Heart right ventricle (tissue), 16 donors: ENCODE data around the gene TADA2A. TPM values are rescaled to one million over a fixed set of nuclear protein-coding genes. Genes with fewer than 3 reads are reported as not detected.

Experiments used
- ATAC-seq, 8 donors: fragments of 200-7000 bp; cut with Tn5 transposase; one replicate each; pipeline ENCODE4 v1.9.1; 2020; ENCODE audit warnings: mild to moderate bottlenecking in 8 of 8, moderate library complexity in 8 of 8, moderate number of reproducible peaks in 1 of 8
- DNase-seq, 2 donors: peaks; one replicate each; pipeline ENCODE4 v3.0.0-alpha.2; 2020
- H3K27ac ChIP-seq, 10 donors: fragments of 200-600 bp; sonication (generic) in 2 of 10; one replicate each; pipeline versions ENCODE4 v1.5.0 to v1.8.0; 2020 to 2022; ENCODE audit warnings: mild to moderate bottlenecking in 3 of 10
- H3K27me3 ChIP-seq, 7 donors: fragments of 200-600 bp; one replicate each; pipeline ENCODE4 v1.8.0; 2021 to 2022; ENCODE audit warnings: mild to moderate bottlenecking in 2 of 7
- H3K36me3 ChIP-seq, 9 donors: fragments of 200-600 bp; sonication (generic) in 1 of 9; one replicate each; pipeline versions ENCODE4 v1.5.0 to v1.8.0; 2020 to 2022; ENCODE audit warnings: mild to moderate bottlenecking in 2 of 9
- H3K4me1 ChIP-seq, 9 donors: fragments of 200-600 bp; sonication (generic) in 1 of 9; one replicate each; pipeline versions ENCODE4 v1.5.0 to v1.8.0; 2020 to 2022; ENCODE audit warnings: mild to moderate bottlenecking in 4 of 9
- H3K4me3 ChIP-seq, 10 donors: fragments of 200-600 bp; sonication (generic) in 2 of 10; one replicate each; pipeline versions ENCODE4 v1.5.0 to v1.8.0; 2020 to 2022; ENCODE audit warnings: mild to moderate bottlenecking in 7 of 10, moderate library complexity in 2 of 10
- H3K9me3 ChIP-seq, 11 donors: fragments of 200-600 bp in 10 of 11; sonication (generic) in 2 of 11; one replicate each; pipeline versions ENCODE4 v1.5.0 to v1.8.0; 2013 to 2022; ENCODE audit warnings: mild to moderate bottlenecking in 2 of 11, control low read depth in 1 of 11, moderate library complexity in 1 of 11
- CTCF ChIP-seq, 9 donors: fragments of 200-600 bp; sonication (generic) in 2 of 9; IDR thresholded peaks; one replicate each; pipeline versions ENCODE4 v1.5.0 to v1.8.0; 2021 to 2022; ENCODE audit warnings: antibody characterized with exemption in 9 of 9, mild to moderate bottlenecking in 5 of 9, moderate library complexity in 1 of 9
- WGBS, 2 donors: extraction: QIAGEN DNeasy Blood & Tissue Kit; methylation state at CpG; one replicate each; pipeline ENCODE4 v1.1.7; 2013; ENCODE audit warnings: inconsistent platforms in 1 of 2; 5-methylcytosine and 5-hydroxymethylcytosine counted together
- intact Hi-C, 10 donors: fragments of 100-400 bp; cut with DNase I; formaldehyde crosslinking; loops; one replicate each; pipeline versions ENCODE4 v1.11.1 to v1.14.2; 2022
- polyA plus RNA-seq, 2 donors: library from polyadenylated mRNA; stranded (reverse); fragments of 200-250 nt; gene quantifications; one replicate each; pipeline ENCODE4 v1.2.3, GENCODE V29; 2013
- total RNA-seq, 10 donors: library from RNA; stranded (reverse); fragmentation: NEBNext Ultra II Directional in 3 of 10; extraction: Animal tissue kit (Norgen Biotek cat#: 25700) in 3 of 10; gene quantifications; one replicate each; pipeline versions ENCODE4 v1.2.1 to v1.2.4, GENCODE V29; 2021 to 2023
- donor health status: Arrhythmogenic right ventricular cardiomyopathy.
- donor health status: ischemic (EF 13 %, LVEDD 7.1; RV severe dilation, severe dysfunction).
- donor health status: healthy with polysubstance abuse.
- donor health status: DM: no; HTN: yes; CAD: no.
- donor health status: DM: no; HTN: no; CAD: no.
- donor health status: ischemic (EF 25% LVEDD 6.9; RV normal size, moderate dysfunction).
- donor health status: ischemic (EF 25% LVEDD 5.7; RV mildly dilated, moderate dysfunction).
- donor health status: healthy.
- donor health status: DM: yes; HTN: yes; CAD: no.
- donor health status: Ischemic cardiomyopathy.
- donor health status: ischemic (EF 35%, LVEDD 5.7; RV mildly dilated, moderate dysfunction).
- donor health status: nonischemic (EF 11% LVEDD 7.7; RV severe dilation, severe dysfunction).
- donor health status: DM: yes; HTN: yes; CAD: no.
- donor health status: PGD.
- donor health status: ischemic (EF 29% LVEDD 5.4; RV normal size, mild dysfunction).
- donor health status: nonischemic (EF 23%, LVEDD 6.1; RV moderate dilation, normal function).

TADA2A gene
- total and polyA plus RNA-seq, 12 donors: 6.7 to 18.4 (median 13.1) TPM

GRCh38 chr17:37513711-37514110 is 107.0 kb downstream of the TADA2A start:
- ATAC-seq (peak in 1 of 8 donors; percentile 20), DNase-seq (no peak)
- intact Hi-C loops: no loop called here
- Histone ChIP-seq H3K4me1 (peaks cover 0 to 15% (median 0%) of the 10 kb centered on the region in 9 donors), H3K36me3 (peaks cover 0 to 71% (median 21%) of the 10 kb centered on the region in 9 donors), H3K27me3 (no peaks in the 10 kb centered on the region), H3K4me3 (no peak overlapping the region), H3K9me3 (no peaks in the 10 kb centered on the region), H3K27ac (no peak overlapping the region)
- TF ChIP-seq CTCF (IDR thresholded peaks at IDR 0.05): no peak
- WGBS, 2 donors: 88 to 91% methylated on average over 10 of the region's 10 CpGs

- intact Hi-C loops: no loop called here
Observed at GRCh38 chr17:37516127-37516571, 109.5 kb downstream of the TADA2A start.

DNA sequence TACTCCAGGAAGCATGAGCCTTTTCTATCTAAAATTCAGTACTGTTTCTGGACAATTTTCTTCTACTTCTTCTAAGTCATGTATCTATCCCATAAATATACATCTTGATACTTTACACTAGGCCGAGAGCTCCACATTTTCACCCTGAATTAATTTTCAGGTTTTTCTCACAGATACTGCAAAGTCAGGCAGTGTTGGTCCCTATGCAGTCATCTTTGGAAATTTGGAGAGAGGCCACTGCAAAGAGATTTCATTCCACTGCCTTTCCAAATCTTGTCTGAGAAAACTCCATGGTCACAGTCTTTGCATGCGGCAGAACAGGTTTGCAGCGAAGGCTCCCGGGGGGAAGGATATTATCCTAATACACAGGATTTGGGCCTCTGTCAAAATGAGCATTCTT is 111.2 kb downstream of the TADA2A start:
- H3K4me3 ChIP-seq: no peak overlapping the region
- TF ChIP-seq CTCF (IDR thresholded peaks at IDR 0.05): no peak
- 92 to 95% methylated on average over 4 of the region's 4 CpGs for WGBS, 2 donors
- DNase-seq: no peak
- no peaks in the 10 kb centered on the region for H3K27me3 ChIP-seq
- H3K9me3 ChIP-seq: no peaks in the 10 kb centered on the region
- intact Hi-C loops: no loop called here
- H3K27ac ChIP-seq: no peak overlapping the region
- peaks cover 0 to 91% (median 16%) of the 10 kb centered on the region in 9 donors for H3K36me3 ChIP-seq
- no peak for ATAC-seq
- peaks cover 0 to 14% (median 0%) of the 10 kb centered on the region in 9 donors for H3K4me1 ChIP-seq

More at GRCh38 chr17:37516127-37516571, 109.5 kb downstream of the TADA2A start:
- H3K36me3 ChIP-seq: peaks cover 0 to 94% (median 24%) of the 10 kb centered on the region in 9 donors
- no peaks in the 10 kb centered on the region for H3K27me3 ChIP-seq
- no peak for TF ChIP-seq CTCF (IDR thresholded peaks at IDR 0.05)
- ATAC-seq (no peak), DNase-seq (no peak)
- peak overlapping the region in 2 of 10 donors; percentile 16 to 42 for H3K27ac ChIP-seq
- H3K4me3 ChIP-seq: no peak overlapping the region
- WGBS, 2 donors: 44 to 58% methylated on average over 6 of the region's 6 CpGs
- no peaks in the 10 kb centered on the region for H3K9me3 ChIP-seq
- peaks cover 0 to 15% (median 0%) of the 10 kb centered on the region in 9 donors for H3K4me1 ChIP-seq

DNA sequence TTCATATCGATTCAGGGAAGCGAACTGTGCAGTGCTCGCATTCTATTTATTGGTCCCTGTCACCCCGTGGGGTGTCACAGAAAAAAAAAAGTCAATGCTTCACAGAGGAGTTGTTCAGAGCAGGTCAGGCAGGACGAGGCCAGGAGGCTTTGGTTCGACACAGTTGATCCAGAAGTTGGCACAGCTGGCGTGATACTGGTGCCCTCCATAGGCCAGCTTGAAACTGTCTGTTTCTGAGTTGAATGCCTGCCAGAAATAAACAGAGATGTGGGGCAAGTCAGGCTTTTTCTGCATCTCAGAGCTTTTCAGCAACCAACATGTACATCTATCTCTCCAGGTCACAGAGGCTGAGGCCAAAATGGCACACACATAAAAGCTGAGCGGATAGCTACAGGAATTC is 112.1 kb downstream of the TADA2A start:
- intact Hi-C loops: no loop called here
- Histone ChIP-seq H3K27me3 (no peaks in the 10 kb centered on the region), H3K4me3 (no peak overlapping the region), H3K9me3 (no peaks in the 10 kb centered on the region), H3K4me1 (peaks cover 0 to 14% (median 0%) of the 10 kb centered on the region in 9 donors), H3K27ac (no peak overlapping the region), H3K36me3 (peaks cover 0 to 91% (median 16%) of the 10 kb centered on the region in 9 donors)
- TF ChIP-seq CTCF (IDR thresholded peaks at IDR 0.05): peak in 3 of 9 donors; percentile 5 to 9 (median 6)
- WGBS, 2 donors: 81 to 82% methylated on average over 8 of the region's 8 CpGs
- no peak for DNase-seq
- no peak for ATAC-seq
